Heart left ventricle (tissue), 13 donors: ENCODE results near the gene RPS27.

Experiments used
- POLR2A ChIP-seq, 2 donors: fragments of 450-650 bp; IDR thresholded peaks; one replicate each; pipeline ENCODE4 v1.6.1; 2017; ENCODE audit warnings: antibody characterized with exemption in 2 of 2, mild to moderate bottlenecking in 2 of 2, moderate library complexity in 2 of 2
- TF ChIP-seq, protein P1 (sequence below), 12 donors: fragments of 200-600 bp; sonication (generic) in 4 of 12; IDR thresholded peaks; one replicate each; pipeline versions ENCODE4 v1.5.0 to v1.8.0; 2018 to 2022; ENCODE audit warnings: antibody characterized with exemption in 12 of 12, mild to moderate bottlenecking in 5 of 12
- donor health status: ischemic (EF 13 %, LVEDD 7.1; RV severe dilation, severe dysfunction).
- donor health status: DM: no; HTN: yes; CAD: no.
- donor health status: DM: no; HTN: no; CAD: no.
- donor health status: ischemic (EF 25% LVEDD 6.9; RV normal size, moderate dysfunction).
- donor health status: ischemic (EF 25% LVEDD 5.7; RV mildly dilated, moderate dysfunction).
- donor health status: ischemic (EF 35%, LVEDD 5.7; RV mildly dilated, moderate dysfunction).
- donor health status: nonischemic (EF 11% LVEDD 7.7; RV severe dilation, severe dysfunction).
- donor health status: DM: yes; HTN: yes; CAD: no.
- donor health status: PGD.
- donor health status: ischemic (EF 29% LVEDD 5.4; RV normal size, mild dysfunction).
- donor health status: nonischemic (EF 23%, LVEDD 6.1; RV moderate dilation, normal function).

- TF ChIP-seq, protein P1, sequence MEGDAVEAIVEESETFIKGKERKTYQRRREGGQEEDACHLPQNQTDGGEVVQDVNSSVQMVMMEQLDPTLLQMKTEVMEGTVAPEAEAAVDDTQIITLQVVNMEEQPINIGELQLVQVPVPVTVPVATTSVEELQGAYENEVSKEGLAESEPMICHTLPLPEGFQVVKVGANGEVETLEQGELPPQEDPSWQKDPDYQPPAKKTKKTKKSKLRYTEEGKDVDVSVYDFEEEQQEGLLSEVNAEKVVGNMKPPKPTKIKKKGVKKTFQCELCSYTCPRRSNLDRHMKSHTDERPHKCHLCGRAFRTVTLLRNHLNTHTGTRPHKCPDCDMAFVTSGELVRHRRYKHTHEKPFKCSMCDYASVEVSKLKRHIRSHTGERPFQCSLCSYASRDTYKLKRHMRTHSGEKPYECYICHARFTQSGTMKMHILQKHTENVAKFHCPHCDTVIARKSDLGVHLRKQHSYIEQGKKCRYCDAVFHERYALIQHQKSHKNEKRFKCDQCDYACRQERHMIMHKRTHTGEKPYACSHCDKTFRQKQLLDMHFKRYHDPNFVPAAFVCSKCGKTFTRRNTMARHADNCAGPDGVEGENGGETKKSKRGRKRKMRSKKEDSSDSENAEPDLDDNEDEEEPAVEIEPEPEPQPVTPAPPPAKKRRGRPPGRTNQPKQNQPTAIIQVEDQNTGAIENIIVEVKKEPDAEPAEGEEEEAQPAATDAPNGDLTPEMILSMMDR (IDR thresholded peaks at IDR 0.05) = no peak
- TF ChIP-seq POLR2A (IDR thresholded peaks at IDR 0.05) = no peak
These were observed 23.8 kb downstream of the RPS27 start for GRCh38 chr1:154014154-154014907.
